Activated effector memory CD4-positive, alpha-beta T cell treated with Interleukin-2 at 50 U/mL for 16 hours (primary cell): ENCODE results near the gene SMIM32.

ENCODE experiments used
- DNase-seq: peaks from one replicate; pipeline ENCODE4 v3.0.0-alpha.2; 2020

SMIM32 gene

GRCh38 chr5:136192526-136193321 is at the start of gene SMIM32:
Gene SMIM32, minus strand, starts transcription at chr5:136193162. Its CDS starts 638 bp downstream, at chr5:136192524.
- no peak for DNase-seq

GRCh38 chr5:136242611-136243010 is 49.6 kb upstream of the SMIM32 start:
- no peak for DNase-seq

- no peak for DNase-seq
These were observed 49.2 kb upstream of the SMIM32 start for GRCh38 chr5:136242136-136242535.

GRCh38 chr5:136240894-136241293 is 47.9 kb upstream of the SMIM32 start:
- DNase-seq = no peak

- no peak for DNase-seq
These were observed 43.6 kb upstream of the SMIM32 start for GRCh38 chr5:136236479-136237083.

GRCh38 chr5:136235321-136235720 is 42.4 kb upstream of the SMIM32 start:
- DNase-seq = no peak

GRCh38 chr5:136232316-136232715 is 39.4 kb upstream of the SMIM32 start:
- no peak for DNase-seq

GRCh38 chr5:136230176-136230575 is 37.2 kb upstream of the SMIM32 start:
- DNase-seq = no peak

GRCh38 chr5:136228136-136228757 is 35.3 kb upstream of the SMIM32 start:
- no peak for DNase-seq

GRCh38 chr5:136226401-136226800 is 33.4 kb upstream of the SMIM32 start:
- no peak for DNase-seq

GRCh38 chr5:136225796-136226195 is 32.8 kb upstream of the SMIM32 start:
- DNase-seq = no peak

GRCh38 chr5:136222580-136223235 is 29.7 kb upstream of the SMIM32 start:
- no peak for DNase-seq

GRCh38 chr5:136221340-136221739 is 28.4 kb upstream of the SMIM32 start:
- no peak for DNase-seq

GRCh38 chr5:136216230-136216629 is 23.3 kb upstream of the SMIM32 start:
- DNase-seq = no peak

GRCh38 chr5:136215812-136216211 is 22.9 kb upstream of the SMIM32 start:
- no peak for DNase-seq

- no peak for DNase-seq
These were observed 21.0 kb upstream of the SMIM32 start for GRCh38 chr5:136213919-136214493.

- DNase-seq = peak; percentile 12
These were observed 19.3 kb upstream of the SMIM32 start for GRCh38 chr5:136212252-136212721.

- no peak for DNase-seq
These were observed 18.5 kb upstream of the SMIM32 start for GRCh38 chr5:136211282-136212040.

- DNase-seq = no peak
These were observed 17.3 kb upstream of the SMIM32 start for GRCh38 chr5:136210259-136210658.

GRCh38 chr5:136209346-136209910 is 16.5 kb upstream of the SMIM32 start:
- no peak for DNase-seq

GRCh38 chr5:136208916-136209315 is 16.0 kb upstream of the SMIM32 start:
- DNase-seq = no peak

GRCh38 chr5:136207631-136208030 is 14.7 kb upstream of the SMIM32 start:
- DNase-seq = no peak
